BLaER1 (cell line): Measurements from ENCODE around the gene CHMP1A.

Source experiments
- H3K27ac ChIP-seq: shearing (Covaris generic); formaldehyde crosslinking; 2 replicates; pipeline ENCODE4 v1.8.1; 2022
- H3K27me3 ChIP-seq: shearing (Covaris generic); formaldehyde crosslinking; 2 replicates; pipeline ENCODE4 v1.8.1; 2022
- H3K36me3 ChIP-seq: shearing (Covaris generic); formaldehyde crosslinking; 2 replicates; pipeline ENCODE4 v1.8.1; 2022
- H3K4me1 ChIP-seq: shearing (Covaris generic); formaldehyde crosslinking; 2 replicates; pipeline ENCODE4 v1.8.1; 2022
- H3K4me2 ChIP-seq: shearing (Covaris generic); formaldehyde crosslinking; 2 replicates; pipeline ENCODE4 v1.8.1; 2022
- H3K4me3 ChIP-seq: shearing (Covaris generic); formaldehyde crosslinking; 2 replicates; pipeline ENCODE4 v1.8.1; 2022
- H3K9ac ChIP-seq: shearing (Covaris generic); formaldehyde crosslinking; 2 replicates; pipeline ENCODE4 v1.8.1; 2022
- H3K9me3 ChIP-seq: shearing (Covaris generic); formaldehyde crosslinking; 2 replicates; pipeline ENCODE4 v1.8.1; 2022
- H4K20me1 ChIP-seq: shearing (Covaris generic); formaldehyde crosslinking; 2 replicates; pipeline ENCODE4 v1.8.1; 2022
- Cebpa-rat ChIP-seq: shearing (Covaris generic); IDR thresholded peaks from 2 replicates; pipeline ENCODE4 v1.8.1; 2022

Gene CHMP1A

DNA sequence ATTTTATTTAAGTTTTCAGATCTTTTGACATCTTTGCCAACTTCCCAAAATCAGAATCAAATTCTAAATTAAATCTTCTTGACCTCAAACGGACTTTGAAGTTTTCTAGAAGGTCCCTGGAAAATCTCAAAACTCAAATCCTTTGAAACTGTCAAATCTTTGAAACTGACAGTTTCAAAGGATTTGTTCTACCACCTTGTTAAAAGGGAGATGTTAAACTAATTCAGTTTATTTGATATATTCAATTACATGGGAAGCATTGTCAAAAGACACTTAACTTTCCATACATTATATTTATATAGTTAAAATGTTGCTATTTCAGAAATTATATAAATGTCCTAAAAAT, 47.4 kb downstream of the CHMP1A start:
- H4K20me1 ChIP-seq = no peaks in the 10 kb centered on the region
- no peak overlapping the region for H3K4me3 ChIP-seq
- no peaks in the 10 kb centered on the region for H3K27me3 ChIP-seq
- TF ChIP-seq Cebpa-rat = no peak
- H3K4me2 ChIP-seq = peak overlapping the region; percentile 87
- no peaks in the 10 kb centered on the region for H3K9me3 ChIP-seq
- peaks cover 100% of the 10 kb centered on the region for H3K4me1 ChIP-seq
- H3K27ac ChIP-seq = peak overlapping the region; percentile 91; the same call in 1 of the 2 replicates
- no peaks in the 10 kb centered on the region for H3K36me3 ChIP-seq
- no peak overlapping the region for H3K9ac ChIP-seq

DNA sequence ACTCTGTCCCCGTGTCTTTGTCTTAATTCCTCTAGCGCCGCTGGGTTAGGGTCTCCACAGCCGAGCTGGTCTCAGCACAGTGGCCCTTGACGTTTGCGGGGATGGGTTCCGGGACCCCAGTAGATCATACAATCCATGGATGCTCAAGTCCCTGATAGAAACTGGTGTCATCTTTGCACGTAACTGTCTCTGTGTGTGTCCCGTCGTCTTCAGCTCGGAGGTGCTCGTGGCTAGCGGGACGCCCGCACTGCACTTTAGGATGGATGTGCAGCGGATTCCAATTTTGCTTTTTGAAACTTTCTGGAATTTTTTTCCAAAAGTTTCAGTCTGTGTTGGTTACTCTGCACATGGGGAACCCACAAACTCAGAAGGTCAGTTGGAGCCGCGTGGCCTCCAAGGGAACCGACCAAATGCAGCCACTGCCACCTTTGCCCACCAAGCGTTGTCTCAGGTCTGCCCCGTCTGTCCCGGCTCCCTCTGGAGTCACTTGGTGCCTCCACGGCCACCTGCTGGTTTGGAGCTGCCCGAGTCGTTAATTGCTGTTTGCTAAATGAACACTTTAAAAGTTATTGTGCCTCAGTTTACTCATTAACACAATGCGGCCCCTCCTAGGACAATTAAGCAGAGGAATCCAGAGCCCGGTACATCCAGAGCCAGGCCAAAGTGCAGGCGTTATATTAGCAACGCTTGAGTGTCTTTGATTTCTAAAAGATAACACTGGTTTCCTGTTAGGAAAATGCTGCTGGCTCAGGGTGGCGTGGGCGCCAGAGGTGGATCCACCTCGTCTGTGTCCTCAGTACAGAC, 49.4 kb downstream of the CHMP1A start:
- TF ChIP-seq Cebpa-rat = no peak
- peak overlapping the region; percentile 87 for H3K4me2 ChIP-seq

DNA sequence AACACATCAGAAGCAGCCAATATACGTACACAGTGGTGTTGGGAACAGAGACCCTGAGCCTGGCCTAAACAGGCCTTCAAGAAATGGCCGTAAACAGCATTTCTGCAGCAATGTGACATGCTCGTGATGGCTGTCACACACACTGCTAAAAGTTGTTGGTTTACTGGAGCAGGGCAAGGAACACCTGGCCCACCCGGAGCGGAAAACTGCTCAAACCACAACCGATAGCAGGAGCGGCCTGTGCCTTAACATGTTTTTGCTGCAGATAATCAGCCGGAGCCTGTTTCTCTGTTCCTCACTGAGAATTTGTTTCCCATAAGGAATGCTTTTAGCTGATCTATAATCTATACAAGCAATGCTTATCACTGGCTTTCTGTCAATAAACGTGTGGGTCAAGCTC, 50.1 kb downstream of the CHMP1A start:
- peak overlapping the region; percentile 71 for H3K9ac ChIP-seq
- H3K36me3 ChIP-seq = no peaks in the 10 kb centered on the region
- TF ChIP-seq Cebpa-rat = no peak
- peak overlapping the region; percentile 50; the same call in 1 of the 2 replicates for H3K4me3 ChIP-seq
- H3K27ac ChIP-seq = peak overlapping the region; percentile 91
- H3K9me3 ChIP-seq = no peaks in the 10 kb centered on the region
- peak overlapping the region; percentile 87 for H3K4me2 ChIP-seq
- H3K4me1 ChIP-seq = peaks cover 89% of the 10 kb centered on the region
- no peaks in the 10 kb centered on the region for H4K20me1 ChIP-seq
- no peaks in the 10 kb centered on the region for H3K27me3 ChIP-seq

More for the DNA sequence above, 49.4 kb downstream of the CHMP1A start:
- no peaks in the 10 kb centered on the region for H3K9me3 ChIP-seq
- H3K4me1 ChIP-seq = peaks cover 89% of the 10 kb centered on the region
- no peaks in the 10 kb centered on the region for H3K36me3 ChIP-seq
- no peaks in the 10 kb centered on the region for H3K27me3 ChIP-seq
- peak overlapping the region; percentile 50; the same call in 1 of the 2 replicates for H3K4me3 ChIP-seq
- H4K20me1 ChIP-seq = no peaks in the 10 kb centered on the region
- H3K9ac ChIP-seq = peak overlapping the region; percentile 71
- peak overlapping the region; percentile 91 for H3K27ac ChIP-seq

DNA sequence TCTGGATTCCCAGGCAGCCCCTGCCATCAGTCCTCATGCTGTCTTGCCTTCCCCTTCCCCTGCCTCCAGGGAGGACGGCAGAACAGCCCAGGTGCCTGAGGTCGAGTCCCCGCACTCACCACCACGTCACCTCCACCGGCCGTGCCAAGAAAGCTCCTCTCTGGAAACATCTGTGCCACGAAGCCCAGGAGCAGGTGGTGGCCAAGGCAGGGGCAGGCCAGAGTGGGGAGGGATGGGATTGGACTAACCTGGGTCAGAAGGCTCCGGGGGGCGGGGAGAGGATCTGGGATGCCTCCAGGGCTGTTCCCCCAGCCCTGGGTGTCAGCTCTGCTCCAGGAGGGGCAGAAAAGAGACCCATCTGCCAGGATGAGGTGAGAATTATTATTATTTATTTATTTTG, 51.5 kb downstream of the CHMP1A start:
- H3K4me1 ChIP-seq = peaks cover 85% of the 10 kb centered on the region
- TF ChIP-seq Cebpa-rat = no peak

DNA sequence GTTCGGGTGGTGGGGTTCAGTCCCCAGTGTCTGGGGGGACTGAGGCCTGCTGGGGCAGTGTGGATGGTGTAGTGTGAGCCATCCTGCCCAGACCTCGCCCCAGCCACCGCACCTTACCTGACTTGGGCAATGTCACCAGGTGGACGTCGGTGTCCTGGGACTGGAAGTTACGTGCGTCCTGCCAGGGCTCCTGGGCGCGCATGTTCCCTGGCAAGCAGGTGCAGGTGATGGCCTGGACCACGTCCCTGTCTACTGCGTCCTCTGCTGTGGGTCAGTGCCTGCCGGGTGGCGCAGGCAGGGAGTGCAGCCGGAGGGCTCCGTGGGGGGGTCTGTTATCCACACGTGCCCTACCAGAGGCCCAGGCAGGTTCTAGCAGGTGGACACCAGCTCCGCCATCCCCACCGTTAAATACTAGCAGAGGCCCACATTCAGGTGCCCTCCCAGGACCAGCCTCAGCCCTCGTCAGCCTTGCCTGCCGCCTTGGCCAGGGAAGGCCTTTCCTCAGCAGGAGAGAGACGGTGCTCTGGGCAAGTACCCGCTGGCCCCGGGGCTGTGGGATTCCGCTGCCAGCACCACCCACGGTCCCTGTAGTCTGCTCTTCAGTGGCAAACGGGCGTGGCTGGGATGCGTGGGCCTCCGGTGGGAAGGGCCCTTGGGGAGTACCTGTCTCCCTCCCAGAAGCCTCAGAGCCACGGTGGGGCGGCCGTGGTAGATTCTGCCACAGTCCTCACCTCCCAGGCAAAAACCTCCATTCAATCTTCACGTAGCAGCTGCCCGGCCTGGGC, 52.1 kb downstream of the CHMP1A start:
- Histone ChIP-seq H3K4me3 (peak overlapping the region; percentile 43; the same call in 1 of the 2 replicates), H3K36me3 (no peaks in the 10 kb centered on the region), H3K9ac (peak overlapping the region; percentile 71), H3K27me3 (no peaks in the 10 kb centered on the region), H3K9me3 (no peaks in the 10 kb centered on the region), H3K4me1 (peaks cover 85% of the 10 kb centered on the region), H3K4me2 (peak overlapping the region; percentile 87), H4K20me1 (no peaks in the 10 kb centered on the region), H3K27ac (peak overlapping the region; percentile 91)
- no peak for TF ChIP-seq Cebpa-rat

More for the DNA sequence above, 51.5 kb downstream of the CHMP1A start:
- peak overlapping the region; percentile 87 for H3K4me2 ChIP-seq
- no peaks in the 10 kb centered on the region for H3K27me3 ChIP-seq
- peak overlapping the region; percentile 43; the same call in 1 of the 2 replicates for H3K4me3 ChIP-seq
- H3K27ac ChIP-seq = peak overlapping the region; percentile 91
- no peaks in the 10 kb centered on the region for H3K36me3 ChIP-seq
- no peaks in the 10 kb centered on the region for H3K9me3 ChIP-seq
- peak overlapping the region; percentile 71 for H3K9ac ChIP-seq
- H4K20me1 ChIP-seq = no peaks in the 10 kb centered on the region

DNA sequence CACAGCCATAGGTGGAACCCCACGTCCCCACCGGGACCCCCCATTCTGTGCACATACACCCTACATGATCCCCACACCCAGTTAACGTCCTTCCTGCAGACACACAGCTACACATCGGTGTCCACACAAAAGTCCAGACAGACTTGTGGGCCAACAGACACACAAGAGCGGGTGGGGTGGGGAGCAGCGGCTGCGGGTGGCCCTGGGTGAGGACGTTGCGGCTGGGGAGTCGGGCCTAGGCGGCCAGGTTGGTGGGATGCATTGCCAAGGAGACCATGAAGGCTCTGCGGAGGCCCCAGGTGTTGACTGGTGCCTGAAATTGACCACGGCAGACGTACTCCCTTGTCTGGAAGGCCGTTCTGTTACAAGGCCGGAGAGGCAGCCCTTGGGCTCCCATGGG, 52.7 kb downstream of the CHMP1A start:
- H3K27ac ChIP-seq = peak overlapping the region; percentile 91
- H4K20me1 ChIP-seq = no peaks in the 10 kb centered on the region
- no peaks in the 10 kb centered on the region for H3K9me3 ChIP-seq
- H3K4me1 ChIP-seq = peaks cover 85% of the 10 kb centered on the region
- H3K27me3 ChIP-seq = no peaks in the 10 kb centered on the region
- H3K4me2 ChIP-seq = peak overlapping the region; percentile 87
- H3K4me3 ChIP-seq = peak overlapping the region; percentile 43; the same call in 1 of the 2 replicates
- no peaks in the 10 kb centered on the region for H3K36me3 ChIP-seq
- TF ChIP-seq Cebpa-rat = no peak
- peak overlapping the region; percentile 71; the same call in 1 of the 2 replicates for H3K9ac ChIP-seq

DNA sequence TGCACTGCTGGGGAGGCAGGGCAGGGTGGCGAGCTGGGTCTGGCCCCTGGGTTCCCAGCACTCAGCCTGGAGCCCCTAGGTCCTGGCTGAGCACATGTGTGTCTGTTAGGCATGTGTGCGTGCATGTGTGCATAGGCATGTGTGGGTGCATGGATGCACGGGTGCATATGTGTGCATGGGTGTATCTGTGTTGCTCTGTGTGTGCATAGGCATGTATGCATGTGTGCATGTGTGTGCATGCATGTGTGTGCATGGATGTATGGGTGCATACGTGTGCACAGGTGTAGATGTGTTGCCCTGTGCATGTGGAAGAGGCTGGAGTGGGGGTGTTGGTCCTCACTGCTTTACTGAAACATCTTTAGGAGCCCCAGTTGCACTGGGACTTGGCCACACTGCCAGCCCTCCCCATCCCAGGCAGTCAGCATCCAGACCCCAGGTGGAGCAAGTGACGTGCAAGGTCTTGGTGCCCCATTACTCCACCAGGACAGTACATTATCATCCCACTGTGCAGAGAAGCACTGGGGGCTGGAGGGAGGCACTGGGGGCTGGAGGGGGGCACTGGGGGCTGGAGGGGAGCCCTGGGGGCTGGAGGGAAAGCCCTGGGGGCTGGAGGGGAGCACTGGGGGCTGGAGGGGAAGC, 54.4 kb downstream of the CHMP1A start:
- TF ChIP-seq Cebpa-rat = no peak
- H3K4me3 ChIP-seq = no peak overlapping the region
- H3K4me2 ChIP-seq = peak overlapping the region; percentile 82

DNA sequence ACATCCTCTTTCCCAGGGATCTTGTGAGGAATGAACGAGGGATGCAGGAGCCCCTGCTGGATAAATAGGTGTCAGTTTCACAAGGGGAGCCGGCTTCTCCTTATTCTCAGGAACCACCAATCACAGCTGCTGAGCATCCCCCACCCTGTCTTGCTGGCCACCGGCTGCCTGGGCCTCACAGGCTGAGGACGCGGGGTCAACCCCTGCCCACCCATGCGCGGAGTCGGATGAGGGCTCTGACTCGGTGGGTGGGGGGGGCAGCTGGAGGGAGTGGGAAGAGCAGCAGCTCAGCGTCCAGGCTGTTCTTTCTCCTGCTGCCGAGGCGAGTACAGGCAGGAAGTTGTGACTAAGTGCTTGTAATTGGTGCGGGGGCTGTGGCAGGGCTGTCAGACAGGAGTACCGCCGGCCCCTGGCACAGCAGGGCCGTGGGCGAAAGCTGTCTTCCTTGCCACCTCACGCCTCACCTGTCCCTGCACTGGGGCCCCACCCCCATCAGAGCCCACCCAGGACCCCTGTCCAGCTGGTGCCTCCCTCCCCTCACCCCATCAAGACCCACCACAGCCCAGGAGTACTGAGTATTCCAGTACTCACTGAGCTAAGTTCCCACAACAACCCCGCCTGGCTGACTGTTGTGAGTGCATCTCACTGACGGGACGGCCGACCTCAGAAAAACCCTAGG, 55.1 kb downstream of the CHMP1A start:
- H3K9ac ChIP-seq = 0 out of 2 replicates have a peak overlapping the region, but pooled peaks have one; percentile 26
- H3K4me2 ChIP-seq = peak overlapping the region; percentile 82
- peak overlapping the region; percentile 48 for H3K27ac ChIP-seq
- H3K36me3 ChIP-seq = no peaks in the 10 kb centered on the region
- TF ChIP-seq Cebpa-rat = no peak
- H4K20me1 ChIP-seq = no peaks in the 10 kb centered on the region
- no peaks in the 10 kb centered on the region for H3K9me3 ChIP-seq
- no peaks in the 10 kb centered on the region for H3K27me3 ChIP-seq
- no peak overlapping the region for H3K4me3 ChIP-seq
- H3K4me1 ChIP-seq = peaks cover 70% of the 10 kb centered on the region

More for the DNA sequence above, 54.4 kb downstream of the CHMP1A start:
- Histone ChIP-seq H3K4me1 (peaks cover 77% of the 10 kb centered on the region), H3K9ac (0 out of 2 replicates have a peak overlapping the region, but pooled peaks have one; percentile 26), H3K9me3 (no peaks in the 10 kb centered on the region), H3K27me3 (no peaks in the 10 kb centered on the region), H3K36me3 (no peaks in the 10 kb centered on the region), H4K20me1 (no peaks in the 10 kb centered on the region), H3K27ac (peak overlapping the region; percentile 48; the same call in 1 of the 2 replicates)

DNA sequence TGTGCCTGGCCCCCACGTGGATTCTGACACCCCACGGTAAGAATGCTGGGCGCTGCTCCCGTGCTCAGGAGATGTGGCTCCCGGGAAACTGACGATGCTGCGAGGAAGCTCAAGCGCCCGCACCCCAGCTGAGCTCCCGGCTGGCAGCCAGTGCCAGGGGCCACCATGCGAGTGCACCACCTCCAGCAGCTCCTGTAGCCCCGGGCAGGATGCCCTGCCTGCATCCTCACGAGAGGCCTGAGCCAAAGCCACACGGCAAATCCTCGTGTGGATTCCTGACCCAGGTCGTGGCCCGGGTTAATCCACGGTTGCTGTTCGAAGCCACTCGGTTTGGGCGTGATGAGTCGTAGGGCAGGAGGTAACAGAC, 55.6 kb downstream of the CHMP1A start:
- 0 out of 2 replicates have a peak overlapping the region, but pooled peaks have one; percentile 48 for H3K27ac ChIP-seq
- H3K4me3 ChIP-seq = no peak overlapping the region
- H3K9ac ChIP-seq = no peak overlapping the region
- TF ChIP-seq Cebpa-rat = no peak
- H3K36me3 ChIP-seq = peaks cover 5% of the 10 kb centered on the region; the same call in 1 of the 2 replicates
- peaks cover 69% of the 10 kb centered on the region for H3K4me1 ChIP-seq
- H3K27me3 ChIP-seq = no peaks in the 10 kb centered on the region
- H3K9me3 ChIP-seq = no peaks in the 10 kb centered on the region
- H3K4me2 ChIP-seq = peak overlapping the region; percentile 82
- no peaks in the 10 kb centered on the region for H4K20me1 ChIP-seq
